Neural crest cell (in vitro differentiated cells): Measurements from ENCODE around the gene FHOD3. TPM values are rescaled to one million over a fixed set of nuclear protein-coding genes. Genes with fewer than 3 reads are reported as not detected.
A peak's percentile ranks its signal among the peaks of the same experiment; 100 is the strongest.

Experiments used
- DNase-seq: peaks from one replicate; pipeline ENCODE4 v3.0.0; 2021; ENCODE audit warnings: low read depth, mixed read lengths, low spot score
- H3K27ac Mint-ChIP-seq: one replicate; pipeline ENCODE4 v1.8.0; 2021; ENCODE audit warnings: mild to moderate bottlenecking, mixed read lengths; ENCODE audit not compliant: unreplicated experiment
- H3K27me3 Mint-ChIP-seq: 2 replicates; pipeline ENCODE4 v1.8.0; 2021; ENCODE audit warnings: low read depth, mild to moderate bottlenecking, mixed read lengths
- H3K36me3 Mint-ChIP-seq: 2 replicates; pipeline ENCODE4 v1.8.0; 2021; ENCODE audit warnings: low read depth, mild to moderate bottlenecking, mixed read lengths
- H3K4me1 Mint-ChIP-seq: 2 replicates; pipeline ENCODE4 v1.8.0; 2021; ENCODE audit warnings: mixed read lengths
- H3K4me3 Mint-ChIP-seq: one replicate; pipeline ENCODE4 v1.8.0; 2021; ENCODE audit warnings: mild to moderate bottlenecking, mixed read lengths
- H3K9me3 Mint-ChIP-seq: 2 replicates; pipeline ENCODE4 v1.8.0; 2021; ENCODE audit warnings: mixed read lengths
- total RNA-seq: library from RNA; stranded (reverse); gene quantifications from 2 replicates; pipeline ENCODE4 v1.2.1, GENCODE V29; 2021
- TF ChIP-seq, protein P1 (sequence below): fragments of 200-600 bp; sonication (generic); conservative IDR thresholded peaks from 2 replicates; pipeline ENCODE4 v1.5.0; 2021; ENCODE audit warnings: antibody characterized with exemption, mild to moderate bottlenecking

FHOD3 gene
- total RNA-seq, 1 donor from 2014 or later, result 28.6 TPM

DNA sequence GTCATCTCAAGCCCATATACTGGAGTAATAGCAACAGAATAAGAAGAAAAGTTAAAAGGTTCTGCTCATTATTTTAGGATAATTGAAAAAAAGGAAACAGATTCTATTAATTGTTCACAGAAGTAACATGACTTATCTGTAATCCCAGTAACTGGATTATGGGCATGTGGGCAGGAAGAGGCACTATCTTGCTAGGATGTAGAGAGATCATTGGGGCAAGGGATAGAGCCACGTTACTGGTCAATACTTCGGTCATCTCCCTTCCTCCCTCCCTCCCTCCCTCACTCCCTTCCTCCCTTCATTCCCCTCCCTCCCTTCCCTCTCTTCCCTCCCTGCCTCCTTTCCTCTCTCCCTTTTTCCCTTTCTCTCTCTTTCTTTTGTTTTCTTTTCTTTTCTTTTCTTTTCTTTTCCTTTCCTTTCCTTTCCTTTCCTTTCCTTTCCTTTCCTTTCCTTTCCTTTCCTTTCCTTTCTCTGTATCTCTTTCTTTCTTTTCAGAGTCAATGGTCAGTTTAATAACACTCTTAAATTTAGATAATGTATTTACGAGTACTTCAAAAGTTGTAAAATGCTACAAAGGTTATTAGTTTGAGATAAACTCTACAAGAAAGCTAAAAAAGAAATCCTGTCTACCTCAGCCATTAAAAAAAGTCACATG is 82.8 kb downstream of the FHOD3 start:
- TF ChIP-seq, protein P1, sequence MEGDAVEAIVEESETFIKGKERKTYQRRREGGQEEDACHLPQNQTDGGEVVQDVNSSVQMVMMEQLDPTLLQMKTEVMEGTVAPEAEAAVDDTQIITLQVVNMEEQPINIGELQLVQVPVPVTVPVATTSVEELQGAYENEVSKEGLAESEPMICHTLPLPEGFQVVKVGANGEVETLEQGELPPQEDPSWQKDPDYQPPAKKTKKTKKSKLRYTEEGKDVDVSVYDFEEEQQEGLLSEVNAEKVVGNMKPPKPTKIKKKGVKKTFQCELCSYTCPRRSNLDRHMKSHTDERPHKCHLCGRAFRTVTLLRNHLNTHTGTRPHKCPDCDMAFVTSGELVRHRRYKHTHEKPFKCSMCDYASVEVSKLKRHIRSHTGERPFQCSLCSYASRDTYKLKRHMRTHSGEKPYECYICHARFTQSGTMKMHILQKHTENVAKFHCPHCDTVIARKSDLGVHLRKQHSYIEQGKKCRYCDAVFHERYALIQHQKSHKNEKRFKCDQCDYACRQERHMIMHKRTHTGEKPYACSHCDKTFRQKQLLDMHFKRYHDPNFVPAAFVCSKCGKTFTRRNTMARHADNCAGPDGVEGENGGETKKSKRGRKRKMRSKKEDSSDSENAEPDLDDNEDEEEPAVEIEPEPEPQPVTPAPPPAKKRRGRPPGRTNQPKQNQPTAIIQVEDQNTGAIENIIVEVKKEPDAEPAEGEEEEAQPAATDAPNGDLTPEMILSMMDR, result no peak
- no peak overlapping the region for H3K27ac Mint-ChIP-seq
- no peaks in the 10 kb centered on the region for H3K9me3 Mint-ChIP-seq

DNA sequence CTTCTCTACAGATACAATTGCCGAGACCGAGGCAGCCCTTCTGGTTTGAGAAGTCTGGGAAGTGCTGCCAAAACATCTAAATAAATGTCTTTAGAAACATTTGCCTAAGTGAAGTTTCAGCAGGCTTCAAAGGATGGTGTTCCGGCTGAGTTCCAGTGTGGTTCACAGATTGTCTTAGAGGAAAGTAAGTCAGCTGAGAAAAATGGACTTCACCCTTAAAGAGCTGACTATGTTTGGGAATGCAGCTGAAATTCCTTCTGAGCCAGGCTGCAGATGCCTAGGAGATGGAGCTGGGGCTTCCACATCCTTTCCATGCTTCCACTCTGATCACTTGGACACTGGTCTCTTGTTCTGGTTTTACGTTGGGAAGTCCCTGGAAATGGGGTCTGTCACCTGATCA is 83.6 kb downstream of the FHOD3 start:
- no peaks in the 10 kb centered on the region for H3K27me3 Mint-ChIP-seq
- peaks cover 16% of the 10 kb centered on the region for H3K4me1 Mint-ChIP-seq
- DNase-seq, result no peak
- no peaks in the 10 kb centered on the region for H3K36me3 Mint-ChIP-seq
- TF ChIP-seq, protein P1, result no peak
- H3K27ac Mint-ChIP-seq, result no peak overlapping the region
- H3K9me3 Mint-ChIP-seq, result no peaks in the 10 kb centered on the region
- no peak overlapping the region for H3K4me3 Mint-ChIP-seq

More for the DNA sequence above, 82.8 kb downstream of the FHOD3 start:
- DNase-seq, result no peak
- Mint-ChIP-seq H3K36me3 (no peaks in the 10 kb centered on the region), H3K4me1 (peaks cover 19% of the 10 kb centered on the region), H3K4me3 (no peak overlapping the region), H3K27me3 (no peaks in the 10 kb centered on the region)

DNA sequence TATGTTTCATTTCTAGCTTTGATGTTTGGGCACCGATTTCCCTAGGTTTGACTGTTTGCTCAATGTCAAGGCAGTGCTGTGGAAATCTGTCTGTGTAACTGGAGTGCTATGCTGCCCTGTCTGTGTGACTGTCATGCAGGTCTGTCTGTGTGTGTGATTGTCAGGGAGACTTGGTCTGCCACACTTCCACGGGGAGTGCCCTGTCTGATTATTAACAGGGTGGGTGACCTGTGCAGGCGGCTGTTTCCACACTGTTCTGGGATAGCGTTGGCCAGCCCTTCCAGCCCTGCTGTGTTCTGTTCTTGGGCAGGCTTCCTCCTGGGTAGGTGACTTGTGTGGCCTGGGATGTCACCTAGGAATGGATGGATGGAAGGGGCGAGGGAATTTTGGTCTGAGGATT is 85.3 kb downstream of the FHOD3 start:
- Mint-ChIP-seq H3K36me3 (no peaks in the 10 kb centered on the region), H3K4me3 (no peak overlapping the region), H3K9me3 (no peaks in the 10 kb centered on the region), H3K27me3 (no peaks in the 10 kb centered on the region), H3K4me1 (peaks cover 6% of the 10 kb centered on the region), H3K27ac (peak overlapping the region; percentile 62)
- TF ChIP-seq, protein P1, result no peak
- no peak for DNase-seq

DNA sequence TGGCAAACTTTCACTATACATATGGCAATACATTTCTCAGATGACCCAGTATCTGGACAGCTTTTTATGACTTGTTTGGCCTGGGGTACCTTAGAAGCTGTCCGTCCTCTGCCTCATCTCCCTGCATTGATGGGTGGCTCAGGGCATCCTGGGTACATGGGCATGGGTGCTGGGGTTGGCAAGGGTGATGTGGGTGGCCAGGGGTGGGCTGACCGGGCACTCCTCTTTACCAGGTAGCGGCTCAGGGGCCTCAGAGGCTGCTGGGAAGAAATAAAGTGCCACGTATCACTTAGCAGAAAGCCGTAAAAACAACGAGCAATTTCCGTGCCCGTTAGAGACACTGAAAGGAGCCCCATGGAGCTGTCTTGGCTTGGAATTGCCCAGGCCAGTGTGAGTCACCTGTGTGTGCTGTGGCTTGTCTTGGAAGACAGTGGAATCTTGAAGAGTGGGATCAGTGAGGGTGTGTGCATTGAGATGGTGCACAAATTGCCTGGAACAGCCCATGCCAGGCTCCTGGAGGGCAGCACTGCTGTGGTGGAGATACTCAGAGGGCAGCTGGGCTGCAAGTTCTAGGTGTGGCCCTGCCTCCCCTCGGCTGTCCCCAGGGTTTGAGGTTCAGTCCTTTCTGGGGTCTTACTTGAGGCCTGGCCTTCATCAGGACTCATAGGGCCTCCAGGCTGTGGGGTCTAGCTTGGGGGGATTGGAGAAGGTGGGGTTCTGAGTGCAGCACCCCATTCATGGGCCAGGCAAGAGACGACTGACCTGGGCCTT is 88.8 kb downstream of the FHOD3 start:
- no peaks in the 10 kb centered on the region for H3K36me3 Mint-ChIP-seq
- H3K27ac Mint-ChIP-seq, result no peak overlapping the region
- H3K27me3 Mint-ChIP-seq, result no peaks in the 10 kb centered on the region
- no peak for DNase-seq
- no peak overlapping the region for H3K4me3 Mint-ChIP-seq
- TF ChIP-seq, protein P1, result no peak
- H3K9me3 Mint-ChIP-seq, result no peaks in the 10 kb centered on the region
- peaks cover 6% of the 10 kb centered on the region for H3K4me1 Mint-ChIP-seq

DNA sequence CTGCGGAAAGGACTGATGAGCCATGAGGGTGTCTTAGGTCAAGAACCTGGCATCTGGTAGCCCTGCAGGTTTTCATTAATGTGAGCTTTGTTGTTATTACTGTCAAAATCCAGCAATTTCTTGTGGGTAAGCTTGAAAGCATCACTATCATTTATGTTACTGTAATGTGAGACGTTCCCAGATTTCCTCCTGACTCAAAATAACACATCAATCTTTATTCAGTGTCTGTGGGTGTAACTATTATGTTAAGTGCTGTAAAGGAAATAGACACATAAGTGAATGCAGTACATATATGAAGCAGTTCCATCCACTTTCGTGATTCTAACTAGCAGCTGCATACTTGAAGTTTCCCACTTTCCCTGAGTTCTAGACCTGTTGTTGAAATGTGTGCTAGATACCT is 89.8 kb downstream of the FHOD3 start:
- TF ChIP-seq, protein P1, result no peak
- Mint-ChIP-seq H3K4me3 (no peak overlapping the region), H3K27me3 (no peaks in the 10 kb centered on the region), H3K4me1 (no peaks in the 10 kb centered on the region), H3K36me3 (no peaks in the 10 kb centered on the region), H3K9me3 (no peaks in the 10 kb centered on the region), H3K27ac (no peak overlapping the region)
- no peak for DNase-seq
